Occipital lobe (tissue), 2 donors: ENCODE data around the gene CTNNA3. TPM values are rescaled to one million over a fixed set of nuclear protein-coding genes. Genes with fewer than 3 reads are reported as not detected.
"Not testable (repeated sequence)": the region's sequence is repeated elsewhere in the genome, so short reads cannot be mapped to it uniquely, and the experiment has no call there.

Experiments
- DNase-seq: peaks from one replicate; lab custom pipeline; 2025; lab: John Stamatoyannopoulos, UW
- total RNA-seq: library from RNA; depleted of rRNA; stranded (reverse); fragments of >200 nt; gene quantifications from one replicate; pipeline ENCODE4 v1.2.3, GENCODE V29; 2014

CTNNA3 gene
- total RNA-seq, 1 donor from 2014 or later, result 1.7 TPM

GRCh38 chr10:67518756-67519155 is 177.2 kb downstream of the CTNNA3 start:
- no peak for DNase-seq

- no peak for DNase-seq
Measured at GRCh38 chr10:67518043-67518442, 178.0 kb downstream of the CTNNA3 start.

- no peak for DNase-seq
Measured at GRCh38 chr10:67506757-67507091, 189.3 kb downstream of the CTNNA3 start.

- DNase-seq, result no peak
Measured at GRCh38 chr10:67506083-67506756, 189.8 kb downstream of the CTNNA3 start.

DNA sequence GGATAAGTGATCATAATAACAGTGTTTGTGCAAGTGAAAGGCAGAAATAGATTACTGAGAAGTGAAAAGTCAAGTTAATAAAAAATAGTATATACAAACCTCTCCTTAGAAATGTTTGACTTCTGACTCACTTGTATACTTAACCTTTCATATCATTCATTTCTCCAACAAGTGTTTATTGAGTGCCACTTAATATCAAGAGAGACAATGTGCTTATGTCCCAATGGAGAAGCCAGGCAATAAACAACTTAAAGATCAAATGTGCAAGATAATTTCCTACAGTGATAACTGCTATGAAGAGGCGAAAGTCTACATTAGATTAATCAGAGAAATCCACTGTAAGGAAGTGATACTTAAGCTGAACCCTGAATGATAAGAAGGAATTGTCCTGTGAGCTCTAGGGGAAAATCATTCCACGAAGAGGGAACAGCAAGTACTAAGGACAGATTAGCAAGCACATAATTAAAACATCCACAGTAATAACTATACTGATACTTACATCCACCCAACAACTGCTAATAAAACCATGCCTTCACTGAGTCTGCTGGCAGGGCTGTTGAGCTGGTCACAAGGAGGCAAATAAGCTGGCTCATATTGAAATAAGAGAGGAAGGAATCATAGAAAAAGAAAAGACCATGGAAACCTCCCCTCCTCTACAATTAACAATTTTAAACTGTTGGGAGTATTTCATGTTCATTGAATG is 203.5 kb downstream of the CTNNA3 start:
- no peak for DNase-seq

DNA sequence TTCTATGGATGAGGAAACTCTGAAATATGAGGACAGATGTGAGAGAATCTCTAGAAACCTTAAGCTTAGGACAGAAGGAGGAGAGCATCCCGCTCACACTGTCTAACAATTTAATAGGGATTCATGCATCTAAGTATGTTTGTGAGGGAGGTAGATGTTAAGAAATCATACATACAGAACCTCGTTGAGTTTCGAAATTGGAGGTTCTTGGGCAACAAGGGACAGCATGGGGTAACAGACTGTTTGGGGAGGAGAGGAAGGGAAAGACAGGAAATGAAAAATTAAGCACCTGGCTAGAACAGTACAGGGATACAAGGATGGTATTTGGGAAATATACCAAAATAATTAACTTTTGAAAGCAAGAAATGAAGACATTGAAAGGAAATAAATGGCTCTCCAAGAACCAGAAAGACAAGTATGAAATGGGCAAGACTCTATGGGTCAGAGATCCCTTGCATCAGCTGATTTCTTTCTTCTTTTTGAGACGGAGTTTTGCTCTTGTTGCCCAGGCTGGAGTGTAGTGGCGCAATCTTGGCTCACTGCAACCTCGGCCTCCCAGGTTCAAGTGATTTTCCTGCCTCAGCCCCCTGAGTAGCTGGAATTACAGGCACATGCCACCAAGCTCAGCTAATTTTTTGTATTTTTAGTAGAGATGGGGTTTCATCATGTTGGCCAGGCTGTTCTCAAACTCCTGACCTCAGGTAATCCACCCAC is 207.9 kb downstream of the CTNNA3 start:
- DNase-seq, result no peak

DNA sequence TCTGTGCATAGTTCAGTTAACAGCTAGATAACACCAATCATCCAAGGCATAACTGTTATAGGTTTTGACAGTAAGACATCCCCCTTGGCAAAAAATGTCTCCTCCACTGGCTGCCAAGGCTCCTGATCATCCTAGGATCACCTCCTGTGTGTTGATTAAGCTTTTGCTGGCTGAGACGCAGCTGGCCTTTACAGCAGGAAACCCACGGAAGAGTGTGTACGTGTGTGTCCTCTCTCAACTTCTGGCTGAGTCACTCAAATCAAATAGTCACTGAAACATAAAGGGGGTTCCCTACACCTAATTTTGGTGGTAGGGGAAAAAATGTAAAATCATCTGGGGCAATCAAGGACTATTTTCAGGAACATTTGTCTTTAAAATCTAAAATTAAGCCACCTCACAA is 208.8 kb downstream of the CTNNA3 start:
- DNase-seq, result no peak

DNA sequence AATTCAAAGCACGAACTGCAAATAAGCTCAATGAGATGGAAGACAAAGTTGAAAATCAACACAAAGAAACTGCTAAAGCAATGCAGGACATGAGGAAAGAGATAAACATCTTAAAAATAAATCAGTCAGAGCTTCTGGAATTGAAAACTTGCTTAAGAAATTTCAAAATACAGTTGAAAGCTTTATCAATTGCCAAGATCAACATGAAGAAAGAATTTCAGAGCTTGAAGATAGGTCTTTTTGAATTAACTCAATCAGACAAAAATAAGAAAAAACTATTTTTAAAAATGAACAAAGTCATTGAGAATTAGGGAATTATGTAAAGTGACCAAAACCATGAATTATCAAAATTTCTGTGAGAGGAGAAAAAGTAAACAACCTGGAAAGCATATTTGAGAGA is 218.1 kb downstream of the CTNNA3 start:
- DNase-seq, result no peak

GRCh38 chr10:67476201-67476600 is 219.8 kb downstream of the CTNNA3 start:
- no peak for DNase-seq

- DNase-seq, result no peak
Measured at GRCh38 chr10:67473850-67474633, 222.0 kb downstream of the CTNNA3 start.

DNA sequence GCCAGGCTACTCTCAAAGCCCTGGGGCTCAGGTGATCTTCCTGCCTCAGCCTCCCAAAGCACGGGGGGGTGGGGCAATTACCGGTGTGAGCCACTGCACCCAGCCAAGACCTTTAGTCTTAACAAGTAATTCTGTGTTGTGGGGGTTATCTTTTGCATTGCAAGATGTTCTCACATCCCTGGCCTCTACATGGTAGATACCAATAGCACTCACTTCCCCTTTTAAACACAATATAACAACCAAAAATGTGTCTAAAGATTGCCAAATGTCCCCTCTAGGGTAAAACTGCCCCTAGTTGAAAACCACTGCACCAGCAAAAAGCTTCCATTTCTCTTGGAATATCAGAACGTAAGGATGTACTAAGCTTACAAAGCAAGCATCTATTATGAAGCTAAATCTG is 225.0 kb downstream of the CTNNA3 start:
- no peak for DNase-seq

DNA sequence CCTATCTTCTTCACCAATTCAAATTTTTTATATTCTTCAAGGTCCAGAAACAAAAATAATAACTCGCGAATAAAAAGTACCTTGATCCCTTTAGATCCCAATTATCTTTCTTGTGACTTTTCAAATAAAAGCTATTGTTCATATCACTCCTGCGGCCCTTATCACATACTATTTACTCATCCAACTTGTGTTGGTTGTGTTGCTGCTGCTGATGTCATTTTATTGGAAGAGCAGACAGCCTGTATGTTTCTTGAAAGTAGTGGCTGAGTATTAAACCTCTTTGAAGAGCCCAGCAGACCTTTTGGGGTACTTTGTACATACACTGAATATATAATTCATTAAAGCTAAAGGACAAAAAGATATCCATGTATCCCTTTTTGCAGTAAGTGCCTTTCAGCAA is 231.7 kb downstream of the CTNNA3 start:
- no peak for DNase-seq

DNA sequence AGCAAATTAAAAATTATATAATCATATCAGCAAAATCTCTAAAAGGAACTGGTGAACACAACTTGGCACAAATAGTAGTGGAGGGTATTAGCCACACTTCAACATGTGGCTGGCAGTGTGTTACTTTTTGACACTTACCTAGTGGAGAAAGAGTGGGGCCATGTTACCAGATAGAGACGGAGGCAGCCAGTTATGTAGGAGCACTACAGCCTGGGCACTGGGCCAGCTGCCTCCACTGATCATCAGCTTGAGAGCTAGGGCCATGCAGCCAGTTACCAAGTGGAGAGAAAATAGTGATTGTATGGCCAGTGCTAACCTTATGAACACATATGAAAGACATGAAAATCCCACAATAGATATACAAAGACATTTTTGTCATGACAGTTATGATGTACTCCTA is 243.1 kb downstream of the CTNNA3 start:
- no peak for DNase-seq

DNA sequence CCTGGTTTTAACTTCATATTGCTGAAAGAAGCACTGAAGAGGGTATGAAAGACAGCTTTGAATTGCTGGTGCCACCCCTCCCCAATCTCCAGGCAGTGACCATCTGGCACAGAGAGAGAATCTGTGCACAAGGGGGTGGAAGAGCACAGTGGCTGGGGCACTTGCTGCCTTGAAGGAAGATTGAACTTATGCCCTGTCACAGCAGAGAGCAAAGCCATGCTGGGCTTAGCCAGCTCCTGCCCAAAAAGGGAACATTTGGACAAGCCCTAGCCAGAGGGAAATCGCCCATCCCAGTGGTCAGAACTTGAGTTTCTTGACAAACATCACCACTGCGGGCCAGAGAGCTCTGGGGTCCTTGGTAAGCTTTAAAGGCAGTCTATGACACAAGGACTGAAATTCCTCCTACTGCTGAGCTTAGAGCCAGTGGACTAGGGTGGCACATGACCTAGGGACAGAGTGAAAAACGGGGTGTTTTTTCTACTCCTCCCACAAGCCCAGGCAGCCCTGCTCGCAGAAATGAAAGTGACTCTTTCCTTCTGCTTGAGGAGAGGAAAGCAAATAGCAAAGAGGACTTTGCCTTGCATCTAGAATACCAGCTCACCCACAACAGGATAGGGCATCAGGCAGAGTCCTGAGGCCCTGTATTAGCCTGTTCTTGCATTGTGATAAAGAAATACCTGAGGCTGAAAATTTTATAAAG is 257.2 kb downstream of the CTNNA3 start:
- DNase-seq, result no peak

- DNase-seq, result no peak
Measured at GRCh38 chr10:67433276-67433675, 262.7 kb downstream of the CTNNA3 start.

DNA sequence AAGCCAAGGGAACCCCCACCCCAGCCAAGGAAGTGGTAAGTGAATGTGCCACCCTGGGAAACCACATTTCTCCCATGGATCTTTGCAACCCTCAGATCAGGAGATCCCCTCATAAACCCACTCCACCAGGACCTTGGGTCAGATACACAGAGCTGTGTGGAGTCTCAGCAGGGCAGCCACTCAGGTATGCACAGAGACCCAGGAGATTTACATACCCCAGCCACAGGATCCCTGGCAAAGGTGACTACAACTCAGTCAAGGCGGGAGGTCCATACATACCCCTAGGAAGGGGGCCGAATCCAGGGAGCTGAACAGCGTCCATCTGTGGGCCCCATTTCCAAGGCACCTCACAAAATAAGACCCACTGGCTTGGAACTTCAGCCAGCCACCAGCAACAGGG is 293.4 kb downstream of the CTNNA3 start:
- DNase-seq, result no peak

DNA sequence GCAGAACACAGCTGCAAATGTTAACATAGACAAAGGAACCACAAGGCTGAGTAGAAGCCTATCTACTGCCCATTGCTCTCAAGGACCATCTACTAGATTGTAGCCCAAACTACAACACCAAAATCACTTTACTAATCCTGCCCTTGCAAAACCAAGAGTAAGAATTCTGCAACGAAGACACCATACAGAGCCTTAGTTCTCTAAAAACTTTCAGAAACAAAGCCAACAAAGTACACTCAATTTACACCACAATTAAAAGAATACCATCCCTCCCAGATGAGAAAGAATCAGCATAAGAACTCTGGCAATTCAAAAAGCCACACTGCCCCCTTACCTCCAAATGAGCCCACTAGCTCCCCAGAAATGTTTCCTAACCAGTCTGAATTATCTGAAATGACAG is 294.3 kb downstream of the CTNNA3 start:
- DNase-seq, result no peak

DNA sequence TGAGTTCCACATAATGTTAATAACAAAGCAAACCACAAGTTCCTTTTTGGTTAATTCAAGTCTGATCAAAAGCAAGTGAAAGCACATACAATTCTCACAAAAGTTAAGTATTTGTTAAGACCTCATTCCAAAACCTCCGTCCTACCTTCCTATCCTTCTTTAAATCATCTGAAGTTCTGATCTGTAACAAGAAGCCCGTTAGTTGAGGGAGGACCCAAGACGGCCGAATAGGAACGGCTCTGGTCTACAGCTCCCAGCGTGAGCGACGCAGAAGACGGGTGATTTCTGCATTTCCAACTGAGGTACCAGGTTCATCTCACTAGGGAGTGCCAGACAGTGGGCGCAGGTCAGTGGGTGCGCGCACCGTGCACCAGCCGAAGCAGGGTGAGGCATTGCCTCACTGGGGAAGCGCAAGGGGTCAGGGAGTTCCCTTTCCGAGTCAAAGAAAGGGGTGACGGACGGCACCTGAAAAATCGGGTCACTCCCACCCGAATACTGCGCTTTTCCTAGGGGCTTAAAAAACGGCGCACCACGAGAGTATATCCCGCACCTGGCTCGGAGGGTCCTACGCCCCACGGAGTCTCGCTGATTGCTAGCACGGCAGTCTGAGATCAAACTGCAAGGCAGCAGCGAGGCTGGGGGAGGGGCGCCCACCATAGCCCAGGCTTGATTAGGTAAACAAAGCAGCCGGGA is 309.0 kb downstream of the CTNNA3 start:
- not testable (repeated sequence) for DNase-seq

- DNase-seq, result no peak
Measured at GRCh38 chr10:67386260-67386659, 309.7 kb downstream of the CTNNA3 start.

DNA sequence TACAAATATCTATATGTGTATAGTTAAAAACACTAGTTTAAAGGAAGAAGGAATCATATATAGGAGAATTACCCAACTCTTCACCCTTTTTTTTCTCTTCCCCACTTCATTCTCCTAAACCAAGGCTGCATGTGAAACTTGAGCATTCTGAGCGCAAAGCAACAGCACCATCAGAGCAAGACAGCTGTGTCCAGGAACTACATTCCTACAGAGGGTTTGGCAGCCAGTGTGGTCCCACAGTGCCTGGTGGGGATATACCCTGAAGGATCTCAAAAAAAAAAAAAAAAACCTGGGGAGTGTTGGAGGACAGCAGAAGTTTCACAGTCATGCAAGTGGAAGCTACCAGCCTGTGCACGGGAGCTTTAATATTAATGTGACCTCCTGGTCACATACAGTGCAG is 310.4 kb downstream of the CTNNA3 start:
- no peak for DNase-seq

GRCh38 chr10:67385089-67385488 is 310.9 kb downstream of the CTNNA3 start:
- DNase-seq, result no peak
